ENCODE measurements around the gene IMPDH1. TPM values are rescaled to one million over a fixed set of nuclear protein-coding genes. Genes with fewer than 3 reads are reported as not detected.
A peak's percentile ranks its signal among the peaks of the same experiment; 100 is the strongest.

The IMPDH1 gene
- total RNA-seq, 2 experiments from 2014 or later: 52.9 to 57.7 TPM

- Mint-ChIP-seq H3K4me1 (ENCODE audit: low read depth) (peaks cover 46% of the 10 kb centered on the region), H3K27me3 (peaks cover 5% of the 10 kb centered on the region), H3K36me3 (peaks cover under 1% of the 10 kb centered on the region), H3K9me3 (no peaks in the 10 kb centered on the region), H3K27ac (no peak overlapping the region), H3K4me3 (no peak overlapping the region)
- CTCF ChIA-PET: interaction anchor here (1.2 to 3.8 kb wide), 2 partner anchors 10 to 24 kb away, joined by 3 to 56 read pairs; no protein-coding TSS in a partner anchor
- DNase-seq: no peak
- intact Hi-C loops (cut with micrococcal nuclease): loop anchor here (1.0 to 10.0 kb wide), 2 partner anchors 8 to 414 kb away; partner anchors contain the start of gene ATP6V1F
- POLR2A ChIA-PET: no interaction called here
These were observed 41.1 kb upstream of the IMPDH1 start for GRCh38 chr7:128450913-128451312.

- intact Hi-C loops (cut with micrococcal nuclease): loop anchor here (10.0 kb wide), 1 partner anchor 414 kb away; the partner anchor contains the start of gene ATP6V1F
- no peak overlapping the region for H3K4me3 Mint-ChIP-seq
These were observed 40.6 kb upstream of the IMPDH1 start for GRCh38 chr7:128450409-128450808.

GRCh38 chr7:128448751-128449302 lies 39.0 kb upstream of the IMPDH1 start:
- no peak overlapping the region for H3K4me3 Mint-ChIP-seq
- intact Hi-C loops (cut with micrococcal nuclease): no loop called here
- no peaks in the 10 kb centered on the region for H3K9me3 Mint-ChIP-seq
- DNase-seq: no peak
- ChIA-PET CTCF (interaction anchor here (1.0 to 2.9 kb wide), 4 partner anchors 12 to 51 kb away, joined by 4 to 25 read pairs (median 12); no protein-coding TSS in a partner anchor), POLR2A (no interaction called here)
- H3K36me3 Mint-ChIP-seq: no peaks in the 10 kb centered on the region
- H3K4me1 Mint-ChIP-seq (ENCODE audit: low read depth): peaks cover 34% of the 10 kb centered on the region
- H3K27me3 Mint-ChIP-seq: peaks cover 5% of the 10 kb centered on the region
- H3K27ac Mint-ChIP-seq: no peak overlapping the region

More at GRCh38 chr7:128450409-128450808, 40.6 kb upstream of the IMPDH1 start:
- Mint-ChIP-seq H3K4me1 (ENCODE audit: low read depth) (peaks cover 46% of the 10 kb centered on the region), H3K27ac (peak overlapping the region; percentile 42), H3K9me3 (no peaks in the 10 kb centered on the region), H3K36me3 (no peaks in the 10 kb centered on the region), H3K27me3 (peaks cover 5% of the 10 kb centered on the region)
- POLR2A ChIA-PET: no interaction called here
- no peak for DNase-seq
- CTCF ChIA-PET: interaction anchor here (1.1 to 2.9 kb wide), 2 partner anchors 10 to 25 kb away, joined by 5 to 20 read pairs; no protein-coding TSS in a partner anchor

GRCh38 chr7:128447941-128448564 lies 38.3 kb upstream of the IMPDH1 start:
- Mint-ChIP-seq H3K27ac (no peak overlapping the region), H3K4me1 (ENCODE audit: low read depth) (peaks cover 34% of the 10 kb centered on the region), H3K36me3 (no peaks in the 10 kb centered on the region), H3K27me3 (peaks cover 5% of the 10 kb centered on the region), H3K9me3 (no peaks in the 10 kb centered on the region), H3K4me3 (no peak overlapping the region)
- ChIA-PET POLR2A (no interaction called here), CTCF (interaction anchor here (1.0 to 2.9 kb wide), 5 partner anchors 12 to 50 kb away, joined by 3 to 25 read pairs (median 4); no protein-coding TSS in a partner anchor)
- peak; percentile 28 for DNase-seq
- intact Hi-C loops (cut with micrococcal nuclease): no loop called here

GRCh38 chr7:128446306-128446705 lies 36.5 kb upstream of the IMPDH1 start:
- H3K4me3 Mint-ChIP-seq: no peak overlapping the region
- ChIA-PET POLR2A (interaction anchor here (1.0 kb wide), 1 partner anchor 9 kb away, joined by 4 read pairs; the partner anchor contains the start of gene HILPDA), CTCF (interaction anchor here (1.6 to 4.4 kb wide), 2 partner anchors 15 to 19 kb away, joined by 8 to 30 read pairs; no protein-coding TSS in a partner anchor)
- H3K9me3 Mint-ChIP-seq: no peaks in the 10 kb centered on the region
- H3K36me3 Mint-ChIP-seq: no peaks in the 10 kb centered on the region
- no peak overlapping the region for H3K27ac Mint-ChIP-seq
- no peak for DNase-seq
- peaks cover 19% of the 10 kb centered on the region for H3K4me1 Mint-ChIP-seq (ENCODE audit: low read depth)
- no peaks in the 10 kb centered on the region for H3K27me3 Mint-ChIP-seq
- intact Hi-C loops (cut with micrococcal nuclease): no loop called here

DNA sequence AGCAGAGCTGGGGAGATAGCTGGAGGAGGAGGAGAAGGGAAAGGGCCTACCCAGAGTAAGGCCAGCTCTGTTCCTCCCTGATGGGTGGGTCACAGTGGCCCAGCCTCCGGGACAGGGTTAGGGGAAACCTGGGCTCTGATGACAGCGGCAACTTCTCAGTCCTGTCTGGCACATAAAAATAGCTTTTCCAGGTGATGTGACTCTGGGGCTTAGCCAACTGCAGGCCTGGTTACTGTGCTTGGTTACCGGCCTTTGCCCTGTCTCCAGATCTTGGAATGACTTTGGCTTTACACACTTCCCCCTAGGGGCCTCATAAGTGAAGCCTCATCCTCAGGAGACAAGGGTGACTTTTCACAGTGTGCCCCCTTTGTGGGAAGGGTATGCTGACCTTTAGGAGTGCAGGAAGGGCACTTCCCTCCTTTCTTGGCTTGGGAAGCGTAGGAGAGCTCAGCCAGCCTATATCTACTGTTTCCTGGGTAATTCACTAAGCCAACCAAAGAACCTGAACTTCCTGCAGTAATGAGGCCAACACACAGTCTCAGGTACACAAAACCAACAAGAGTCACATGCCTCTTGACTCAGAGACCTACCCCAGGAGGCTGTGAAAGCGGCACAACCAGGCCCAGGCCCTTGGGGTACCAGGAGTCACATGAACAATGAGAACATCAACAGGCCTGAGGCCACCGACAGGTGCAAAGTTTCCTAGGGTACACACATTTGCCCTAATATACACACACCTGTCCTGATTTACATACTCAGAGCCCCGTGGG lies 34.2 kb upstream of the IMPDH1 start:
- H3K4me3 Mint-ChIP-seq: no peak overlapping the region
- DNase-seq: no peak
- POLR2A ChIA-PET: interaction anchor here (1.0 to 1.3 kb wide), 3 partner anchors 10 to 16 kb away, joined by 3 read pairs; partner anchors contain the start of gene HILPDA
- peaks cover 7% of the 10 kb centered on the region for H3K4me1 Mint-ChIP-seq (ENCODE audit: low read depth)
- no peaks in the 10 kb centered on the region for H3K9me3 Mint-ChIP-seq
- no peak overlapping the region for H3K27ac Mint-ChIP-seq
- H3K36me3 Mint-ChIP-seq: no peaks in the 10 kb centered on the region
- H3K27me3 Mint-ChIP-seq: no peaks in the 10 kb centered on the region
- intact Hi-C loops (cut with micrococcal nuclease): no loop called here
- CTCF ChIA-PET: interaction anchor here (0.8 to 4.4 kb wide), 8 partner anchors 9 to 46 kb away, joined by 3 to 30 read pairs (median 3); partner anchors contain the start of gene HILPDA

GRCh38 chr7:128442356-128442755 lies 32.6 kb upstream of the IMPDH1 start:
- intact Hi-C loops (cut with micrococcal nuclease): no loop called here
- Mint-ChIP-seq H3K9me3 (no peaks in the 10 kb centered on the region), H3K27ac (no peak overlapping the region), H3K27me3 (no peaks in the 10 kb centered on the region), H3K36me3 (no peaks in the 10 kb centered on the region), H3K4me1 (ENCODE audit: low read depth) (no peaks in the 10 kb centered on the region), H3K4me3 (no peak overlapping the region)
- ChIA-PET POLR2A (interaction anchor here (0.9 kb wide), 1 partner anchor 10 kb away, joined by 3 read pairs; no protein-coding TSS in a partner anchor), CTCF (interaction anchor here (0.9 to 2.8 kb wide), 4 partner anchors 15 to 32 kb away, joined by 3 to 19 read pairs (median 5); no protein-coding TSS in a partner anchor)
- no peak for DNase-seq

DNA sequence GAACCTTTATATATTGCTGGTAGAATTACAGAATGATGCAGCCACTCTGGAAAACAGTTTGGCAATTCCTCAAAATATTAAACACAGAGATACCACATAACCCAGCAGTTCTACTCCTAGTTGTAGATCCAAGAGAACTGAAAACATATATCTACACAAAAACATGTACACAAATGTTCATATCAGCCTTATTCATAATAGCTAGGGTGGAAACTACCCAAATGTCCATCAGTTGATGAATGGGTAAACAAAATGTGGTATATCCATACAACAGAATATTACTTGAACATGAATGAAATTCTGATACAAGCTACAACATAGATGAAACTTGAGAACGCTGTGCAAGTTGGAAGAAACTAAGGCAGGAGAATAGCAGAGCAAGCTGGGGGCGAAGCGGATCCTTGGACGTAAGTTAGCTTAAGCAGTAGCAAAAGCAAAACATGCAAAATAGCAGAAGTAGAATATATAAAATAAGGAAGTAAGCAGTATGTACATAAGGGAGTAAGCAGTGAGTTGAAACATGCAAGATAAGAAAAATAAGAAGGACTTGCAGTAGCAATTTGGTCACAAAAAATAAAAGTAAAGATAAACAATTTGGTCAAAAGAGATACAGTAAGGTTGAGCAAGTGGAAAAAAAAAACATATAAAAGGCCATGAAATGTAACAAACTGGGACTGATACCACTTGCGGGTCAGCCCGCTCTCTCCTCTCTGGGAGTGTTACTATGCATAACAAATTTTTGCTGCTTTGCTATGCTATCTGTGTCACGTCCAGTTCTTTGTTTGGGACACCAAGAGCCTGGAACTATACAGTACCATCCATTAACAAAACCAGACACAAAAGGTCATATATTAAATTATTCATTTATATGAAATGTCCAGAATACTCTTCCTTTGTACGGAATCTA lies 27.9 kb upstream of the IMPDH1 start:
- H3K36me3 Mint-ChIP-seq: no peaks in the 10 kb centered on the region
- intact Hi-C loops (cut with micrococcal nuclease): no loop called here
- H3K9me3 Mint-ChIP-seq: no peaks in the 10 kb centered on the region
- H3K4me1 Mint-ChIP-seq (ENCODE audit: low read depth): no peaks in the 10 kb centered on the region
- ChIA-PET POLR2A (no interaction called here), CTCF (interaction anchor here (0.6 to 4.5 kb wide), 4 partner anchors 11 to 90 kb away, joined by 3 to 29 read pairs (median 4); no protein-coding TSS in a partner anchor)
- no peak overlapping the region for H3K4me3 Mint-ChIP-seq
- no peak for DNase-seq
- H3K27ac Mint-ChIP-seq: no peak overlapping the region
- H3K27me3 Mint-ChIP-seq: peaks cover 3% of the 10 kb centered on the region

GRCh38 chr7:128435327-128435686 lies 25.5 kb upstream of the IMPDH1 start:
- intact Hi-C loops (cut with micrococcal nuclease): no loop called here
- Mint-ChIP-seq H3K4me3 (no peak overlapping the region), H3K9me3 (no peaks in the 10 kb centered on the region), H3K27me3 (peaks cover 3% of the 10 kb centered on the region), H3K36me3 (no peaks in the 10 kb centered on the region), H3K27ac (no peak overlapping the region), H3K4me1 (ENCODE audit: low read depth) (no peaks in the 10 kb centered on the region)
- DNase-seq: no peak
- POLR2A ChIA-PET: interaction anchor here (2.1 kb wide), 1 partner anchor 26 kb away, joined by 7 read pairs; no protein-coding TSS in a partner anchor
- CTCF ChIA-PET: interaction anchor here (0.9 to 4.5 kb wide), 3 partner anchors 9 to 88 kb away, joined by 3 to 29 read pairs (median 7); no protein-coding TSS in a partner anchor

GRCh38 chr7:128434413-128435326 lies 24.9 kb upstream of the IMPDH1 start:
- peaks cover 3% of the 10 kb centered on the region for H3K27me3 Mint-ChIP-seq
- no peak overlapping the region for H3K4me3 Mint-ChIP-seq
- H3K4me1 Mint-ChIP-seq (ENCODE audit: low read depth): no peaks in the 10 kb centered on the region
- no peak for DNase-seq
- no peaks in the 10 kb centered on the region for H3K9me3 Mint-ChIP-seq
- ChIA-PET CTCF (interaction anchor here (0.9 to 4.5 kb wide), 3 partner anchors 8 to 87 kb away, joined by 3 to 29 read pairs (median 3); no protein-coding TSS in a partner anchor), POLR2A (interaction anchor here (2.1 kb wide), 1 partner anchor 27 kb away, joined by 7 read pairs; no protein-coding TSS in a partner anchor)
- no peak overlapping the region for H3K27ac Mint-ChIP-seq
- no peaks in the 10 kb centered on the region for H3K36me3 Mint-ChIP-seq
- intact Hi-C loops (cut with micrococcal nuclease): no loop called here
